ENCODE measurements around the gene SIGLECL1. TPM values are rescaled to one million over a fixed set of nuclear protein-coding genes. Genes with fewer than 3 reads are reported as not detected.

Gene SIGLECL1
- total RNA-seq, 1 donor from 2014 or later: not detected

DNA sequence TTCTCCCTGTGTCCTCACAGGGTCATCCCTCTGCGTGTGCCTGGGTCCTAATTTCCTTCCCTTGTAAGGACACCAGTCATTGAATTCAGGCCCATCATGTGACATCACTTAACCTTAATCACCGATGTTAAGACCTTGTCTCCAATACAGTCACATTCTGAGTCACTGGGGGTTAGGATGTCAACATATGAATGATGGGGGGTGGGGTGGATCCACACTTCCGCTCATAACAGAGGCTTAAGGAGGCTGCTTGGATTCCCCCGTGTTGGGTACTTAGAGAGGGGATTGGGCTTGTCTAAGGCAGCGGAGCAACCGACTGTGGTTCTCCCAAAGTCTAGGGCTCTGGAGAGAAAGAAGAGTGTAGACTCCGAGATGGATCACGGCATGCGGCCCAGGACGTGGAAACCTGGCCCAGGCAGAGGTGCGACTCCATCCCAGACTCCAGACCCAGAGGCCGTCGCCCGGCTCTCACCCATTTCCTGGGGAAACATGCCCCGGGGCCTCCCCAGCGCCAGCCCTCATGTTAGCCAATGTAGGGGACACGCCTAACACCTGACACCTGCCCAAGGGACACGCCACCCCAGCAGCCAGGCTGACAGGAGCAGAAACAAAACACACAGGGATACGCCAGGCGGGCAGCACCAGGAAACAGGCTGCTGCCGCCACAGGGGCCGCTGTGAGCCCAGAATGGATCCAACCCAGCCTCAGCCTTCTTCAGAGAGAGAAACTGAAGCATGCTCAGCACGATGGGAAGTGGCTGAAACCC, 43.5 kb downstream of the SIGLECL1 start:
- DNase-seq (ENCODE audit: low read depth) (no peak), FAIRE-seq (no peak)
- no peaks in the 10 kb centered on the region for H3K27me3 ChIP-seq (ENCODE audit: control insufficient read depth, insufficient read depth, low read length)
- H3K36me3 ChIP-seq (ENCODE audit: control insufficient read depth, insufficient read depth, low read length): no peaks in the 10 kb centered on the region
- no peak for TF ChIP-seq CTCF (IDR thresholded peaks at IDR 0.05; ENCODE audit: insufficient read depth, low read length, severe bottlenecking)
- H3K4me3 ChIP-seq (ENCODE audit: low read depth, low read length): no peak overlapping the region

DNA sequence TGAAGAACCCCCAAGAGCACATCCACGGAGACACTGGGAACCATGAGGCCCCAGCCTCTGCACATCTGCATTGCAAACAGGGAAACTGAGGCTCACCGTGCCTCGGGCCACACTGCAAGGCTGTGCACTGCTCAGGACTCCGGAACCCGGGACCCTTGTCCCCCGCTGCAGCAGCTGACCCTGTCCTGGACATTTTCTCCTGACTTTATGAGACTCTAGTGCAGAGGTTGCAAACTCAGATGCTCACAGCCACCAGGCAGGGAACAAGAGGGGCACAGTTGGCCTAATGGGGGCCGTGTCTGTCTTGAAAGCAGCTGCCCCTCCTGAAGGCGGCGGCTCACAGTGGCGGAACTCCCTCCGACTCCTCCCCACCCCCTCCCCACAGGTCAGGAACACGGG, 44.1 kb downstream of the SIGLECL1 start:
- no peak for TF ChIP-seq CTCF (IDR thresholded peaks at IDR 0.05; ENCODE audit: insufficient read depth, low read length, severe bottlenecking)
- no peak for FAIRE-seq
- DNase-seq (ENCODE audit: low read depth): no peak

GRCh38 chr19:51295382-51296126, 44.7 kb downstream of the SIGLECL1 start:
- TF ChIP-seq CTCF (IDR thresholded peaks at IDR 0.05; ENCODE audit: insufficient read depth, low read length, severe bottlenecking): no peak
- DNase-seq (ENCODE audit: low read depth): no peak
- Histone ChIP-seq H3K36me3 (ENCODE audit: control insufficient read depth, insufficient read depth, low read length) (no peaks in the 10 kb centered on the region), H3K27me3 (ENCODE audit: control insufficient read depth, insufficient read depth, low read length) (no peaks in the 10 kb centered on the region), H3K4me3 (ENCODE audit: low read depth, low read length) (no peak overlapping the region)
- FAIRE-seq: no peak

More for the DNA sequence above, 44.1 kb downstream of the SIGLECL1 start:
- no peaks in the 10 kb centered on the region for H3K36me3 ChIP-seq (ENCODE audit: control insufficient read depth, insufficient read depth, low read length)
- no peak overlapping the region for H3K4me3 ChIP-seq (ENCODE audit: low read depth, low read length)
- H3K27me3 ChIP-seq (ENCODE audit: control insufficient read depth, insufficient read depth, low read length): no peaks in the 10 kb centered on the region

- H3K27me3 ChIP-seq (ENCODE audit: control insufficient read depth, insufficient read depth, low read length): no peaks in the 10 kb centered on the region
- H3K36me3 ChIP-seq (ENCODE audit: control insufficient read depth, insufficient read depth, low read length): no peaks in the 10 kb centered on the region
- no peak for DNase-seq (ENCODE audit: low read depth)
- TF ChIP-seq CTCF (IDR thresholded peaks at IDR 0.05; ENCODE audit: insufficient read depth, low read length, severe bottlenecking): no peak
- FAIRE-seq: no peak
- H3K4me3 ChIP-seq (ENCODE audit: low read depth, low read length): no peak overlapping the region
Measured at GRCh38 chr19:51296336-51297093, 45.6 kb downstream of the SIGLECL1 start.

GRCh38 chr19:51297406-51297805, 46.5 kb downstream of the SIGLECL1 start:
- FAIRE-seq (no peak), DNase-seq (ENCODE audit: low read depth) (no peak)

More at GRCh38 chr19:51297406-51297805, 46.5 kb downstream of the SIGLECL1 start:
- Histone ChIP-seq H3K36me3 (ENCODE audit: control insufficient read depth, insufficient read depth, low read length) (no peaks in the 10 kb centered on the region), H3K27me3 (ENCODE audit: control insufficient read depth, insufficient read depth, low read length) (no peaks in the 10 kb centered on the region), H3K4me3 (ENCODE audit: low read depth, low read length) (no peak overlapping the region)
- TF ChIP-seq CTCF (IDR thresholded peaks at IDR 0.05; ENCODE audit: insufficient read depth, low read length, severe bottlenecking): no peak

Measured in bronchial epithelial cell (primary cell).